Measurements from ENCODE around the gene KCNF1. TPM values are rescaled to one million over a fixed set of nuclear protein-coding genes. Genes with fewer than 3 reads are reported as not detected.

The KCNF1 gene
- total and polyA plus RNA-seq, 10 of the 15 experiments (the other 5 are each of a cell fraction or from before 2014, with no cell fraction given), result not detected

DNA sequence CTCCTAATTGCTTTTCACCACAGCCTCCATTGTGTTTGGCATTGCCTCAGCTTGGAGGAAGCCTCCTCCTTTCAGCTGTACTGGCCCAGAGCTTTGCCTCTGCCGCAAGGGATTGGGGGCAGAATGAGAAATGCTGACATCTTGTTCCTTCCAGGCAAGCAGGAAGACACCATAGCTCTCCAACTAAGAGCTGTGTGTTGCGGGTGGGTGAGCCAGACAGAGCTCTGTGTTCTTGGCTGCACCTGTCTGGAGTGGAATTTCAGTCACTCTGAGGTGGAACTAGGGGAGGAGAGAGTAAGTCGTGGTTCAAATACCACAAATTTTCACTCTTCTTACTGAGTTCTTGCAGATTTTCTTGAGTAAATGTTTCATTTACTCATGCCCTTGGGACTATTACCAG, 36.6 kb upstream of the KCNF1 start:
- peaks cover 7% of the 10 kb centered on the region; the same call in 2 of the 3 replicates for H3K9me3 ChIP-seq (replicated peaks; ENCODE audit: control insufficient read depth, insufficient read depth, low read length)
- TF ChIP-seq BCL11A (IDR thresholded peaks at IDR 0.05; ENCODE audit: low read depth, low read length), result no peak
- TF ChIP-seq CUX1 (IDR thresholded peaks at IDR 0.05; ENCODE audit: insufficient replicate concordance, low read depth, low read length), result no peak
- TF ChIP-seq NBN (IDR thresholded peaks at IDR 0.05), result no peak
- no peak for TF ChIP-seq GABPA (IDR thresholded peaks at IDR 0.05; ENCODE audit: low read depth)
- TF ChIP-seq GATAD2B (conservative IDR thresholded peaks at IDR 0.05; ENCODE audit: low read depth), result no peak
- TF ChIP-seq, protein P1, sequence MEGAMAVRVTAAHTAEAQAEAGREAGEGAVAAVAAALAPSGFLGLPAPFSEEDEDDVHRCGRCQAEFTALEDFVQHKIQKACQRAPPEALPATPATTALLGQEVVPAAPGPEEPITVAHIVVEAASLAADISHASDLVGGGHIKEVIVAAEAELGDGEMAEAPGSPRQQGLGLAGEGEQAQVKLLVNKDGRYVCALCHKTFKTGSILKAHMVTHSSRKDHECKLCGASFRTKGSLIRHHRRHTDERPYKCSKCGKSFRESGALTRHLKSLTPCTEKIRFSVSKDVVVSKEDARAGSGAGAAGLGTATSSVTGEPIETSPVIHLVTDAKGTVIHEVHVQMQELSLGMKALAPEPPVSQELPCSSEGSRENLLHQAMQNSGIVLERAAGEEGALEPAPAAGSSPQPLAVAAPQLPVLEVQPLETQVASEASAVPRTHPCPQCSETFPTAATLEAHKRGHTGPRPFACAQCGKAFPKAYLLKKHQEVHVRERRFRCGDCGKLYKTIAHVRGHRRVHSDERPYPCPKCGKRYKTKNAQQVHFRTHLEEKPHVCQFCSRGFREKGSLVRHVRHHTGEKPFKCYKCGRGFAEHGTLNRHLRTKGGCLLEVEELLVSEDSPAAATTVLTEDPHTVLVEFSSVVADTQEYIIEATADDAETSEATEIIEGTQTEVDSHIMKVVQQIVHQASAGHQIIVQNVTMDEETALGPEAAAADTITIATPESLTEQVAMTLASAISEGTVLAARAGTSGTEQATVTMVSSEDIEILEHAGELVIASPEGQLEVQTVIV (IDR thresholded peaks at IDR 0.05; ENCODE audit: borderline replicate concordance, partially characterized antibody), result no peak
- TF ChIP-seq MYC (IDR thresholded peaks at IDR 0.05; ENCODE audit: insufficient read depth, insufficient read length, insufficient replicate concordance, low read length, severe bottlenecking), result no peak
- no peak for TF ChIP-seq YBX1 (IDR thresholded peaks at IDR 0.05)
- TF ChIP-seq REST (IDR thresholded peaks at IDR 0.05; ENCODE audit: low read depth, low read length), result no peak
- TF ChIP-seq NFIC (IDR thresholded peaks at IDR 0.05; ENCODE audit: low read depth, low read length), result no peak
- TF ChIP-seq SMAD5 (IDR thresholded peaks at IDR 0.05; ENCODE audit: low read depth), result no peak
- no peak for TF ChIP-seq NRF1 (conservative IDR thresholded peaks at IDR 0.05; ENCODE audit: low read depth, low read length)

More for the DNA sequence above, 36.6 kb upstream of the KCNF1 start:
- ChIA-PET POLR2A (interaction anchor here (1.9 to 2.7 kb wide), 2 partner anchors 9 to 11 kb away, joined by 7 to 15 read pairs; no protein-coding TSS in a partner anchor), SMC1A (ENCODE audit: uncharacterized antibody, unreplicated experiment) (interaction anchor here (1.2 to 5.0 kb wide), 3 partner anchors 9 to 38 kb away, joined by 4 to 34 read pairs (median 29); no protein-coding TSS in a partner anchor), CTCF (interaction anchor here (0.7 to 3.2 kb wide), 3 partner anchors 12 to 43 kb away, joined by 3 to 13 read pairs (median 4); no protein-coding TSS in a partner anchor), RAD21 (ENCODE audit: unreplicated experiment) (interaction anchor here (2.2 to 4.2 kb wide), 3 partner anchors 9 to 25 kb away, joined by 8 to 28 read pairs (median 10); no protein-coding TSS in a partner anchor)
- Histone ChIP-seq H3K4me2 (ENCODE audit: control insufficient read depth, insufficient read depth) (no peak overlapping the region), H3K79me2 (ENCODE audit: control insufficient read depth, insufficient read depth, low read length) (no peaks in the 10 kb centered on the region), H3K4me3 (no peak overlapping the region), H3K4me1 (ENCODE audit: control insufficient read depth, insufficient read depth, low read length) (peaks cover 2% of the 10 kb centered on the region), H3K27ac (ENCODE audit: control insufficient read depth, insufficient read depth) (no peak overlapping the region), H2AFZ (ENCODE audit: control insufficient read depth, low read depth, low read length) (peak overlapping the region; percentile 18; the same call in 1 of the 2 replicates), H3K27me3 (replicated peaks in 1 of 2; ENCODE audit: control insufficient read depth in 2 of 2, insufficient read depth in 2 of 2, low read length in 1 of 2) (peaks cover 2 to 4% of the 10 kb centered on the region in 2 experiments; a peak in 3 of 4 replicates), H3K9ac (ENCODE audit: control insufficient read depth, insufficient read depth, low read length) (no peak overlapping the region), H3K36me3 (ENCODE audit: control insufficient read depth in 2 of 2, insufficient read depth in 2 of 2, low read length in 1 of 2) (no peaks in the 10 kb centered on the region), H4K20me1 (ENCODE audit: control insufficient read depth, insufficient read depth) (no peaks in the 10 kb centered on the region)
- ATAC-seq (no peak), FAIRE-seq (peak; percentile 80), DNase-seq (ENCODE audit: low read depth, low spot score) (no peak)
- in situ Hi-C loops (cut with MboI) (no loop called here), intact Hi-C loops (cut with micrococcal nuclease; ENCODE audit: unreplicated experiment) (no loop called here)
- BruUV-seq (replicated peaks), result no TSS peak
- 65% methylated on average over 3 of the region's 3 CpGs for WGBS (ENCODE audit: insufficient coverage, insufficient replicate concordance, low lambda C conversion rate, missing lambda C conversion rate)
